Ovary (tissue), 3 donors: ENCODE results near the gene TULP1.

ENCODE experiments used
- EP300 ChIP-seq: sonication (generic); formaldehyde crosslinking; IDR thresholded peaks from one replicate; pipeline ENCODE4 v1.6.1; 2017; ENCODE audit warnings: antibody characterized with exemption
- POLR2A ChIP-seq: fragments of 450-650 bp; IDR thresholded peaks from one replicate; pipeline ENCODE4 v1.6.1; 2017; ENCODE audit warnings: antibody characterized with exemption, mild to moderate bottlenecking, moderate library complexity
- TF ChIP-seq, protein P1 (sequence below), 3 donors: fragments of 450-650 bp in 2 of 3; fragments of 200-600 bp in 1 of 3; IDR thresholded peaks; one replicate each; pipeline versions ENCODE4 v1.5.1 to v1.8.0; 2016 to 2022; ENCODE audit warnings: antibody characterized with exemption in 3 of 3, mild to moderate bottlenecking in 1 of 3
- donor health status: DM: no; HTN: no; CAD: no.

DNA sequence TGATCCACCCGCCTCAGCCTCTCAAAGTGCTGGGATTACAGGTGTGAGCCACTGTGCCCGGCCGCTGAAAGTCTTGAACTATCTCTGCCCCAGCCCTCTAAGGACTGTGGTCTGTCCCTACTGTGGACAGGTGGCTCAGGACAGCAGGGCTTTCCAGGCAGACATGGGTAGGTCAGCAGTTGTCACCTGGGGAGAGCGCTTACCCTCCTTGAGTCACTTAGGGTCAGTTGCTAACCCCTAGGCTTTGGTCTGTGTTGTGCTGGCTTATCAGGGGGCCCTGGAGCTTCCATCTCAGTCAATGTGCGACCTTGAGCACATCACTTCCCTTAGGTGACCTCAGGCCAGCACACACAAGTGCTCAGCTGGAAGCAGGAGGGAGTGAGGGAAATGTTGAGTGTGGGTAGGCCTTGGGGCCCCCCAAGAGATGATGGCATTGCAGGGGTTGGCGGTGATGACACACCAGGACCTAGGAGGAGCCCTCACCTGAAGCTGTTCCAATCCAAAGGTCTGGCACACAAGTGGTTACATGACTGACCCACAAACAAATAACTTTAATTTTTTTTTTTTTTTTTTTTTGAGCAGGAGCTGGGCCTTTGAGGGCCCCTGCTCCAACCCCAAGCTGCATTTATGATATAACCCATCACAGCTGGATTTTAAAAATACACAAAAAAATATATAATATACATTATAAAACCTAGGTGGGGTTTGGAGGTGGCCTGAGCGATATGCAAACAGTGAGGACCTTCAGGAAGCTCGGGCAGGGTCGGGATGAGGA lies 39.4 kb downstream of the TULP1 start:
- TF ChIP-seq, protein P1, sequence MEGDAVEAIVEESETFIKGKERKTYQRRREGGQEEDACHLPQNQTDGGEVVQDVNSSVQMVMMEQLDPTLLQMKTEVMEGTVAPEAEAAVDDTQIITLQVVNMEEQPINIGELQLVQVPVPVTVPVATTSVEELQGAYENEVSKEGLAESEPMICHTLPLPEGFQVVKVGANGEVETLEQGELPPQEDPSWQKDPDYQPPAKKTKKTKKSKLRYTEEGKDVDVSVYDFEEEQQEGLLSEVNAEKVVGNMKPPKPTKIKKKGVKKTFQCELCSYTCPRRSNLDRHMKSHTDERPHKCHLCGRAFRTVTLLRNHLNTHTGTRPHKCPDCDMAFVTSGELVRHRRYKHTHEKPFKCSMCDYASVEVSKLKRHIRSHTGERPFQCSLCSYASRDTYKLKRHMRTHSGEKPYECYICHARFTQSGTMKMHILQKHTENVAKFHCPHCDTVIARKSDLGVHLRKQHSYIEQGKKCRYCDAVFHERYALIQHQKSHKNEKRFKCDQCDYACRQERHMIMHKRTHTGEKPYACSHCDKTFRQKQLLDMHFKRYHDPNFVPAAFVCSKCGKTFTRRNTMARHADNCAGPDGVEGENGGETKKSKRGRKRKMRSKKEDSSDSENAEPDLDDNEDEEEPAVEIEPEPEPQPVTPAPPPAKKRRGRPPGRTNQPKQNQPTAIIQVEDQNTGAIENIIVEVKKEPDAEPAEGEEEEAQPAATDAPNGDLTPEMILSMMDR (IDR thresholded peaks at IDR 0.05) = no peak
- TF ChIP-seq POLR2A (no peak), EP300 (no peak)
